NOMO-1 (cell line): ENCODE data around the gene CCNF.
A peak's percentile ranks its signal among the peaks of the same experiment; 100 is the strongest.
"Not testable (repeated sequence)": the region's sequence is repeated elsewhere in the genome, so short reads cannot be mapped to it uniquely, and the experiment has no call there.

ENCODE experiments used
- DNase-seq, 2 experiments: peaks; one replicate each; lab custom pipeline; 2025; ENCODE audit not compliant: unreplicated experiment in 2 of 2; lab: John Stamatoyannopoulos, UW

CCNF gene

DNA sequence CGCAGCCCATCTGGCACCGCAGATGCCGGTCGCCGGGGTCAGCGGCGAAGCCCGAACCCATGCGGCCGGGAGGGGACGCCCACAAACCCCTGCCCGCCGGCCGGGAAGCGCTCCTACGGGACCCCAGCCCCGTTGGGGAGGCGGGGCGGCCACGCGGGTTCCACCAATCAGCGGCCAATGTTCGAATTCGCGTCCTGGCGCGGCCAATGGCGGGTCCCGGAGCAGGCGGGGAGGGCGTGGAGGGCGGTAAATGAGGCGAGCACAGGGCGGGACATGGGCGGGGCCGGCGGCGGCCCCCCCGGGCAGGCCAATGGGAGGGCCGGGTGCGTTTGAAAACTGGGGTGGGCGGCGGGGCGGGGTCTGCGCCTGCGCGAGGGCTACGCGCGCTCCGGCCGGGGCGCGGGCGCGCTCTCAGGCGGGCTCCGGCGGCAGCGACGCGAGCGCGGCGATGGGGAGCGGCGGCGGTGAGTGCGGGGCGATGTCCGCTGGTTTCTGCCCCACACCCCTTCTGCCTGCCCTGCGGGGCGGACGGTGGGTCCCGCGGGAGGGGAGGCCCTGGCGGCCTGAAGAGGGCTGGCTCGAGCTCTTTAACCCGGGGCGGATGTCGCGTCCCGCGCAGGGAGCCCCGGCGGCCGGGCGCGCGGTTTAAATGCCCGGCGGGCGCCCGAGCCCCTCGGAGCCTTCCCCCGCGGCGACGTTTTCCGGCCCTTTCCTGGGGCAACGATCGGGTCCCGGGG lies at the start of gene CCNF:
Gene CCNF (plus strand): TSS at position 414 of the 737 bp plus-strand sequence. CDS start 35 bp downstream, at position 449.
- peak; percentile 89 to 96 for DNase-seq

DNA sequence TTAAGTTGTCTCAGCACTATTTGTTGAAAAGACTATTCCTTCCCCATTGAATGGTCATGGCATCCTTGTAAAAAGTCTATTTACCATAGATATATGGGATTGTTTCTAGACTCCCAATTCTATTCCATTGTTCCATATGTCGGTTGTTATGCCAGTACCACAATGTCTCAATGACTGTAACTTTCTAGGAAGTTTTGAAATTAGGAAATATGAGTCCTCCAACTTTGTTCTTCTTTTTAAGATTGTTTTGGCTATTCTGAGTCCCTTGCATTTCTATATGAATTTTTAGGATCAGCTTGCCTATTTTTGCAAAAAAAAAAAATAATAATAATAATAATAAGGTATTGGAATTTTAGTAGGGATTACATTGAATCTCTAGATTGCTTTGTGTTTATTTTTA lies 45.7 kb upstream of the CCNF start:
- DNase-seq: no peak

- no peak for DNase-seq
These were observed 44.8 kb upstream of the CCNF start for GRCh38 chr16:2384426-2384825.

GRCh38 chr16:2385190-2385836 lies 43.9 kb upstream of the CCNF start:
- no peak for DNase-seq

- DNase-seq: not testable (repeated sequence)
These were observed 43.3 kb upstream of the CCNF start for GRCh38 chr16:2385982-2386381.

DNA sequence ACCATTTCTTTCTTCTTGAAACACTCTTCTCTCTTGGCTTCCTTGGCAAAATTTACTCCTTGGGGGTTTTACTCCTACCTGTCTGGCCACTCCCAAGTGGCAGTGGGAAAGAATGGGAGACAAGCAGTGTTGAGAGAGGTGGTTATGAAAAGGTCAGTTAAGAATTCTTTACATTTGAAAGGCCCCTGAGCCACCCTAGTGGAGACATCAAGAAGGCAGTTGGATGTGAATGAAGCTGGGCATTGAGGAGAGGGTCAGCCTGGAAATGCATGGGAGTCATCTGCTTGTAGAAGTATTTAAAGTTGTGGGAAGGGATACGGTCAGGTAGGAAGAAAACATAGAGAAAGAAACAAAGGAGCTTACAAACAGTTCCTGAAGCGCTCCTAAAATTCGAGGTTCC lies 42.3 kb upstream of the CCNF start:
- DNase-seq: no peak

DNA sequence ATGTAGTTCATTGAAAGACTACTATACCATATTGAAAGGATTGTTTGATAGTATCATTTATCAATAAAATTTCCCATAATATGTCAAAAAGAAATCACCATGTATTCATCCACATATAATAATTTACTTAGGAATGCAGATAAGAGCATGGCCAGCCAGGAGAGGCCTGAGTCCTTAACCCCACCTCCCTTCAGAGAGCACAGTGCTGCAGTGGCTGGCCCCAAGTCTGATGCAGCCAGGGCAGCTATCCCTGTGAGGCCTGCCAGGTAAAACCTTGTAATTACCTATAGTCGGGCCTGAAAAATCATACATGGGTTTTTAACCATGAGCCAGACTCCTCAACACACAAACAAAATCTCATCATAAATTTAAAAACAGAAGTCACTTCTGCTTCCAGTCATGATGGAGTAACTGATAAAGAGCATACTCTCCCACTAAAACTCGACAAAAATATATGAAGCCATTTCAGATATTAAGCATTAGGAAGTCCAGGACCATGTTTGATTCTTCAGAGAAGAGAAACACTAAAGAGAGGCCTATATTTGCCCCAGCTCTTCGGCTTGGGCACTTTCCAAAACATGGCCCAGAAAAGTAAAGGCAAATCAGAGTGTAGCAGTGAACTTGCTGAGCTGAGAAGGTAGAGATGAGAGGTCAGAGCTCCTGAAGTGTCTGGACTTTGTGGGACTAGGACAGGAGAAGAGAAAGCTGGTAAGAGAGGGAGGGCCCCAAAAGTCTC lies 40.9 kb upstream of the CCNF start:
- no peak for DNase-seq

GRCh38 chr16:2388875-2389433 lies 40.3 kb upstream of the CCNF start:
- no peak for DNase-seq

- no peak for DNase-seq
These were observed 37.2 kb upstream of the CCNF start for GRCh38 chr16:2392025-2392424.

DNA sequence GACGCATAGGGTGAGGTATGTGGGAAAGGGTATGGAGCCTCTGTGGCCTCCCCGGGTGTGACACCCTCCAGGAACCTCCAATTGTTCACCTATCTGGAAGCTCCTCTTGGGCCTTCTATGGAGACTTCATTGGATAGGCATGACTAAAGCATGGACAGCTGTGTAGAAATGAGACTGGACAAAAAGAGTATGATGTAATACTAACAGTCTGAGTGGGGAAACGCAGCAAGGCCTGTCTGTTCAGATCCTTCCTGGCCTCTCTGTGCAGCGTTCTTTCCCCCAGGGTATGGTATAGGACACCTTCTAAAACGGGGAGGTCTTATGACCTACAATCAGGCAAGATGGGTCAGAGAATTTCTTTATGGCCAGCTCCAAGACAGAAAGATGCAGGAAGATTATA lies 30.7 kb upstream of the CCNF start:
- no peak for DNase-seq

GRCh38 chr16:2404099-2404498 lies 25.1 kb upstream of the CCNF start:
- DNase-seq: no peak

DNA sequence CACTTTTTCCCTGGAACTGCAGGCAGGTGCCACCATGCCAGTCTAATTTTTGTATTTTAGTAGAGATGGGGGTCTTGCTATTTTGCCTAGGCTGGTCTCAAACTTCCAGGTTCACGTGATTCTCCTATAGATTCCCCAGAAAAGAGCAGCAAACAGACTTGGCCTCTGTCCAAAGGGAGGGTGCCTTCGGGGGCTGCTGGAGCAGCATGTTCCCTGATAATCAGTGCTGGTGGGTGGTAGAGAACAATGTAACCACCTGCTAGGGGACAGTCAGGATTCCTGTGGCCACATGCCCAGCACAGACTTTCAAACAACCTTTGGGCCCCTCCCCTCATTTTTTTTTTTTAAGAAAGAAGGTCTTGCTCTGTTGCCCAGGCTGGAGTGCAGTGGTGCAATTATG lies 14.2 kb upstream of the CCNF start:
- no peak for DNase-seq

GRCh38 chr16:2420035-2420434 lies 9.2 kb upstream of the CCNF start:
- DNase-seq: no peak

- DNase-seq: no peak
These were observed 7.0 kb upstream of the CCNF start for GRCh38 chr16:2422123-2422867.

DNA sequence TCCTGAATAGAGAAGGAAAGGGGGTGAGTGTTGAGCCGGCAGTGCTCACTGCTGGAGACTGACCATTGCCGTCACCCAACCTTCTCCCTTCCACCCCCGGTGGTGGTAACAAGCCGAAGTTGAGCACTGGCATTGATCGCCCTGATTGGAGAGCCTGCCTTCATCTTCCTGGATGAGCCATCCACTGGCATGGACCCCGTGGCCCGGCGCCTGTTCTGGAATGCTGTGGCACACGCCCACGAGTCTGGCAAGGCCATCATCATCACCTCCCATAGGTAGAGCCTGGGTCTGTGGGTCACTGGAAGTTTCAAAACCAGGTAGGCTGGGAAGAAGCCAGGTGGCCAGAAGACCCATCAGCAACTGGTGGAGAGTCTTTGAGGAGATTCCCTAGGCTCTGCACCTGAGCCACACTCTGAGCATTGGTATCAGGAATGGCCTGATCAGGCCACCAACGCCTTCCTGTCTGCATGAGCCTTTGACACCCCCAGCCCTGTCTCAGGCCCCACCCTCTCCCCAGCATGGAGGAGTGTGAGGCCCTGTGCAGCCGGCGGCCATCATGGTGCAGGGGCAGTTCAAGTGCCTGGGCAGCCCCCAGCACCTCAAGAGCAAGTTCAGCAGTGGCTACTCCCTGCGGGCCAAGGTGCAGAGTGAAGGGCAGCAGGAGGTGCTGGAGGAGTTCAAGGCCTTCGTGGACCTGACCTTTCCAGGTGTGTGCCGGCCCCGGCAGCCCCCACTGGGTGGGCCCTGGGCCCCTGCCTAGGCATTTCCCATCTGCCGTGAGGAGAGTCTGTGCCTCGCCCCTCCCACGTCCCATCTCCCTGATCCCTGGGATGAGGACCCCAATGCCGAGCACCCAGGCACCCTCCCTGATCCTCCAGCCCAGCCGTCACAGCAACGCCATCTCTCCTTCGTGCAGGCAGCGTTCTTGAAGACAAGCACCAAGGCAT lies 4.9 kb upstream of the CCNF start:
- no peak for DNase-seq

GRCh38 chr16:2425008-2425518 lies 4.2 kb upstream of the CCNF start:
- no peak for DNase-seq

DNA sequence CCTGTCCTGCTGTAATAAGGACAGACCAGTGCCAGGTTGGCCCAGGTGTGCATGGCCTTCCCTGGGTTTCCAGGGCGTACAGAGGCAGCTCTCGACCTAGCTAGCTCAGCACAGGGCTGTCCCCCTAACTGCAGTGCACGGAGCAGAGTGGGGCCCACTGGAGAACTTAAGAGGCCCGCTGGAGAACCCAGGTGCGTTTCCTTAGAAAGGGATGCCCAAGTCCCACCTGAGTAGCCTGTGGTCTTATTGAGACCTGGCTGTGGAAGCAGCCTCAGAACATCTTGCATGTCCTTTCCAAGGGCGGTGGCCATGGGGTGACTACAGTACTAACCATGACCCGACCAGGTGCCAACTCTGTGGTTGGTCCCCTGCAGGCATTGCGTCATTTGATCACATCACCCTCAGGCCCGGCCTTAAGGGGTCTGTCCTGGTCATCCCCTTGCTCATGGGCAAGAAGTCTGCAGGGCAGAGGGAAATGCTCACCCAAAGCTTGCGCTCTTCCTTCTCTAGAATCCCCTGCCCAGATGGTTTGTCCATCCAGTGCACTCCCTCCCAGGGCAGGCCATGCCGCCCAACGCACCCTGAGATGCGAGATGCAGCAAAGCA lies 3.3 kb upstream of the CCNF start:
- no peak for DNase-seq

- no peak for DNase-seq
These were observed 2.3 kb upstream of the CCNF start for GRCh38 chr16:2426941-2427361.

DNA sequence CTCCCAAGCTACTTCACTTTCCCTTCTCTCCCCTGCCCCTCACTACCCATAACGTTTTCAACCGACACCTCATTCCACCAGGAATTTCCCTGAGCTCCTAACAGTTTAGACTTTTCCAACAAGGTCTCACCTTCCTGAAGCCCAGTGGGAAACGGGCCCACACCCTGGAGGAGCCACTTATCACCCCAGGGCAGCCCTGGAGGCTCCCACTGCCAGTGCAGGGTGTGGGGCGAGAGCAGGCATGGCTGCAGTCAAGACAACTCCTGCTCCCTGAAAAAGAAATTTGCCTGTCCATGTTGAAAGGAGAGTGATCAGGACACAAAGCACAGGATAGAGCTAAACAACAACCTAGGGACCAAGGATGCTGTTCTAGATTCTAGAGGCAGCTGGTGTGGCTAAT lies 1.7 kb upstream of the CCNF start:
- no peak for DNase-seq
